HEK293T (cell line): ENCODE results near the gene DIP2A.
"Not testable (repeated sequence)": the region's sequence is repeated elsewhere in the genome, so short reads cannot be mapped to it uniquely, and the experiment has no call there.

Experiments used
- CTCF ChIA-PET: fragments of 350-600 bp; formaldehyde crosslinking; extraction: SDS; loops from one replicate; lab custom pipeline; 2021; ENCODE audit warnings: antibody characterized with exemption, inconsistent platforms; lab: Yijun Ruan, JAX
- POLR2A ChIA-PET: fragments of 350-600 bp; formaldehyde crosslinking; extraction: SDS; loops from one replicate; lab custom pipeline; 2020; ENCODE audit warnings: antibody characterized with exemption, inconsistent platforms; lab: Yijun Ruan, JAX
- DNase-seq: peaks from one replicate; pipeline ENCODE4 v3.0.0; 2012; ENCODE audit warnings: mixed read lengths; ENCODE audit errors: extremely low spot score
- ARNT ChIP-seq: fragments of 450-650 bp; IDR thresholded peaks from 2 replicates; pipeline ENCODE4 v1.6.1; 2017; ENCODE audit warnings: mild to moderate bottlenecking
- BHLHE40 ChIP-seq: fragments of 450-650 bp; IDR thresholded peaks from 2 replicates; pipeline ENCODE4 v1.6.1; 2016; ENCODE audit warnings: mild to moderate bottlenecking, moderate library complexity, borderline replicate concordance
- CTBP1 ChIP-seq: fragments of 450-650 bp; IDR thresholded peaks from 2 replicates; pipeline ENCODE4 v1.6.1; 2016; ENCODE audit warnings: borderline replicate concordance
- ELF4 ChIP-seq: fragments of 450-650 bp; IDR thresholded peaks from 2 replicates; pipeline ENCODE4 v1.6.1; 2017; ENCODE audit warnings: antibody characterized with exemption
- FOXA1 ChIP-seq: fragments of 450-650 bp; IDR thresholded peaks from 2 replicates; pipeline ENCODE4 v1.6.1; 2016; ENCODE audit warnings: mild to moderate bottlenecking
- FOXK2 ChIP-seq: fragments of 450-650 bp; IDR thresholded peaks from 2 replicates; pipeline ENCODE4 v1.6.1; 2016; ENCODE audit warnings: mild to moderate bottlenecking
- FOXM1 ChIP-seq: fragments of 450-650 bp; IDR thresholded peaks from 2 replicates; pipeline ENCODE4 v1.6.1; 2017; ENCODE audit warnings: mild to moderate bottlenecking, borderline replicate concordance
- HDGF ChIP-seq: fragments of 450-650 bp; IDR thresholded peaks from 2 replicates; pipeline ENCODE4 v1.6.1; 2017; ENCODE audit warnings: antibody characterized with exemption, borderline replicate concordance
- L3MBTL2 ChIP-seq: fragments of 450-650 bp; conservative IDR thresholded peaks from 2 replicates; pipeline ENCODE4 v1.6.1; 2016; ENCODE audit warnings: mild to moderate bottlenecking
- LEF1 ChIP-seq: fragments of 450-650 bp; IDR thresholded peaks from 2 replicates; pipeline ENCODE4 v1.6.1; 2017; ENCODE audit warnings: mild to moderate bottlenecking, borderline replicate concordance
- NFRKB ChIP-seq: fragments of 450-650 bp; IDR thresholded peaks from 2 replicates; pipeline ENCODE4 v1.6.1; 2016; ENCODE audit warnings: mild to moderate bottlenecking, moderate library complexity
- SP1 ChIP-seq: fragments of 450-650 bp; IDR thresholded peaks from 2 replicates; pipeline ENCODE4 v1.6.1; 2017
- SUZ12 ChIP-seq: fragments of 450-650 bp; IDR thresholded peaks from 2 replicates; pipeline ENCODE4 v1.6.1; 2016; ENCODE audit warnings: mild to moderate bottlenecking
- TARDBP ChIP-seq: fragments of 450-650 bp; IDR thresholded peaks from 2 replicates; pipeline ENCODE4 v1.6.1; 2016
- ZNF384 ChIP-seq: fragments of 450-650 bp; IDR thresholded peaks from 2 replicates; pipeline ENCODE4 v1.6.1; 2016
- TF ChIP-seq, protein P1 (sequence below): fragments of 450-650 bp; IDR thresholded peaks from 2 replicates; pipeline ENCODE4 v1.6.1; 2016

DIP2A gene

GRCh38 chr21:46509741-46510502, 51.2 kb downstream of the DIP2A start:
- DNase-seq = no peak
- TF ChIP-seq BHLHE40 (no peak), ELF4 (no peak), FOXK2 (no peak), FOXA1 (no peak), SP1 (no peak), TARDBP (no peak), CTBP1 (no peak), LEF1 (no peak), ZNF384 (no peak), NFRKB (no peak), HDGF (no peak), FOXM1 (no peak), SUZ12 (no peak), ARNT (no peak), L3MBTL2 (no peak)
- TF ChIP-seq, protein P1, sequence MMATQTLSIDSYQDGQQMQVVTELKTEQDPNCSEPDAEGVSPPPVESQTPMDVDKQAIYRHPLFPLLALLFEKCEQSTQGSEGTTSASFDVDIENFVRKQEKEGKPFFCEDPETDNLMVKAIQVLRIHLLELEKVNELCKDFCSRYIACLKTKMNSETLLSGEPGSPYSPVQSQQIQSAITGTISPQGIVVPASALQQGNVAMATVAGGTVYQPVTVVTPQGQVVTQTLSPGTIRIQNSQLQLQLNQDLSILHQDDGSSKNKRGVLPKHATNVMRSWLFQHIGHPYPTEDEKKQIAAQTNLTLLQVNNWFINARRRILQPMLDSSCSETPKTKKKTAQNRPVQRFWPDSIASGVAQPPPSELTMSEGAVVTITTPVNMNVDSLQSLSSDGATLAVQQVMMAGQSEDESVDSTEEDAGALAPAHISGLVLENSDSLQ = no peak
- CTCF ChIA-PET = no interaction called here
- POLR2A ChIA-PET = no interaction called here

- CTCF ChIA-PET = no interaction called here
- POLR2A ChIA-PET = no interaction called here
- TF ChIP-seq FOXM1 = no peak
- no peak for TF ChIP-seq HDGF
- TF ChIP-seq TARDBP = no peak
- no peak for TF ChIP-seq L3MBTL2
- TF ChIP-seq SUZ12 = no peak
- TF ChIP-seq, protein P1 = no peak
- no peak for TF ChIP-seq SP1
- no peak for TF ChIP-seq BHLHE40
- TF ChIP-seq FOXK2 = no peak
- no peak for TF ChIP-seq LEF1
- no peak for TF ChIP-seq FOXA1
- no peak for TF ChIP-seq ARNT
- no peak for TF ChIP-seq ELF4
- TF ChIP-seq CTBP1 = no peak
- no peak for TF ChIP-seq ZNF384
- no peak for TF ChIP-seq NFRKB
- no peak for DNase-seq
Measured at GRCh38 chr21:46515109-46515508, 56.4 kb downstream of the DIP2A start.

- ChIA-PET CTCF (no interaction called here), POLR2A (no interaction called here)
- TF ChIP-seq CTBP1 = no peak
- no peak for TF ChIP-seq LEF1
- no peak for DNase-seq
Measured at GRCh38 chr21:46516068-46516467, 57.4 kb downstream of the DIP2A start.

DNA sequence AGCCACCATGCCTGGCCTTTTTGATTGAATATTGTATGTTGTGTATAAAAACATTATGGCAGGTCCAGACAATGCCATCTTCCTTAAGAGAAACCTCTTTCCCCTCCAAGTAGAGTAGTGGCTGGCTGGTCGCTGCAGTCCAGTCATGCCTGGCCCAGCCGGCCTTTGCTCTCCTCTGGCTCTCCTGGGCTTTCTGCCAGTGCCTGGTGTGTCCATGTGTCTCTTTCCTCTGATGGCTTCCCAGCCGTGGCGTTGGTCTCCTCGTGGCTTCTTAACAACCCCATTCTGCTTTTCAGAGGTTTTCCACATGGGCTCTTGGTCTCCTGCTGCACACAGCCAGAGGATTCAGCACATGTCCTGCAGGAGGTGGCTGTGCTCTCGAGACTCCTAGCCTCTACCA, 58.7 kb downstream of the DIP2A start:
- ChIA-PET CTCF (no interaction called here), POLR2A (no interaction called here)
- no peak for DNase-seq
- no peak for TF ChIP-seq BHLHE40
- TF ChIP-seq FOXK2 = no peak
- no peak for TF ChIP-seq FOXA1
- TF ChIP-seq CTBP1 = no peak
- no peak for TF ChIP-seq LEF1
- no peak for TF ChIP-seq TARDBP
- no peak for TF ChIP-seq ARNT
- no peak for TF ChIP-seq SP1
- no peak for TF ChIP-seq ZNF384
- no peak for TF ChIP-seq NFRKB
- TF ChIP-seq L3MBTL2 = no peak

DNA sequence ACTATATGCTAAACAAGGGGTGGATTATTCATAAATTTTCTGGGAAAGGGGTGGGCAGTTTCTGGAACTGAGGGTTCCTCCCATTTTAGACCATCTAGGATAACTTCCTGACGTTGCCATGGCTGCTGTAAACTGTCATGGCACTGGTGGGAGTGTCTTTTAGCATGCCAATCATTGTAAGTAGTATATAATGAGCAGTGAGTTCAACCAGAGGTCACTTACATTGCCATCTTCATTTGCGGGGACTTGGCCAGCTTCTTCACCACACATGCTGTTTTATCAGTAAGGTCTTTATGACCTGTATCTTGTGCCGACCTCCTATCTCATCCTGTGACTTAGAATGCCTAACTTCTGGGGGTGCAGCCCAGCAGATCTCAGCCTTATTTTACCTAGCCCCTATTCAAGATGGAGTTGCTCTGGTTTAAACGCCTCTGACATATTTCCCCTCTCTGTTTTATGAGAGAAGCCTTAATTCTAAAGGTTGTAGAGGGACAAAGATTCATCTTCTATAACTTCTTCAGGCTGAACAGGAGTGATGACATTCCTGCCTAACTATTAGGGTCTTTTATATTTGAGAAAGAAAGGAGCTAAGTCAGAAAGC, 60.4 kb downstream of the DIP2A start:
- TF ChIP-seq, protein P1 = peak; percentile 93
- TF ChIP-seq HDGF = no peak
- DNase-seq = no peak
- ChIA-PET CTCF (no interaction called here), POLR2A (no interaction called here)

DNA sequence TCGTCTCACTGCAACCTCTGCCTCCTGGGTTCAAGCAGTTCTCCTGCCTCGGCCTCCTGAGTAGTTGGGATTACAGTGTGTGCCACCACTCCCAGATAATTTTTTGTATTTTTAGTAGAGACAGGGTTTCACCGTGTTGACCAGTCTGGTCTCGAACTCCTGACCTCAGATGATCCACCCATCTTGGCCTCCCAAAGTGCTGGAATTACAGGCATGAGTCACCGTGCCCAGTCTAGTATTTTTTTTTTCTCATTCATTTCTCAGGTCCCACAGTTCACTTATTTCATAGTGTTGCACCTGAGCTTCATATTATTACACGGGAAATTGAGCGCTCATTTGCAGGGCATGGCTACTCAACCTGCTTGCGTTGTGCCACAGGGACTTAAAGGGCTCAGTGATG, 68.7 kb downstream of the DIP2A start:
- DNase-seq, POLR2A ChIA-PET, CTCF ChIA-PET: not testable (repeated sequence)

DNA sequence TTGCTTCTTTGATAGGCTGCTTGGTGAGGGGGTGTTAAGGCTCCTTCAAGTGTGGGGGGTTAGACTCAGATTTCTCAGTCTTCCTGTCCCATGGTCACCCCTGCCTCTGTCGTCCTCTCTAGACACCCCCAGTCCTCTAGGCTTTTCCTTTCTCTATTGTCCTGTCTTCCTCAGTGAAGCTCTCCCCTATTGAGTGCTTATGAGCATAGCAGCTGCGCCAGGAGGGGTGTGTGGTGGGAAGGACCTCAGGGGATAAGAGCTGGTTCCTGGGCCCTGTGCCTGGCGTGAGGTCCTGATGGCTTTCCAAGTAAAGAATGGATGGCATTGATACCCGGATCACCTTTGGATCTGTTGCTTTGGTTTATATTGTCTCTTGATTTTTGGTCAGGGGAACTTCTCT, 69.1 kb downstream of the DIP2A start:
- ChIA-PET POLR2A (no interaction called here), CTCF (no interaction called here)
- TF ChIP-seq NFRKB = no peak
- TF ChIP-seq TARDBP = no peak
- TF ChIP-seq ZNF384 = no peak
- TF ChIP-seq CTBP1 = no peak
- TF ChIP-seq, protein P1 = no peak
- no peak for TF ChIP-seq BHLHE40
- no peak for TF ChIP-seq SP1
- no peak for TF ChIP-seq ARNT
- TF ChIP-seq LEF1 = no peak
- TF ChIP-seq FOXM1 = no peak
- no peak for TF ChIP-seq FOXK2
- no peak for TF ChIP-seq FOXA1
- TF ChIP-seq SUZ12 = no peak
- no peak for TF ChIP-seq L3MBTL2
- TF ChIP-seq HDGF = no peak
- no peak for TF ChIP-seq ELF4
- DNase-seq = no peak
